GM18517 (cell line): ENCODE measurements around the gene NEGR1.
A peak's percentile ranks its signal among the peaks of the same experiment; 100 is the strongest.

ENCODE experiments used
- ATAC-seq: cut with Tn5 transposase; IDR thresholded peaks from one replicate; pipeline ENCODE4 v1.9.1; 2021; ENCODE audit warnings: mild to moderate bottlenecking, moderate library complexity; ENCODE audit not compliant: unreplicated experiment

The NEGR1 gene

DNA sequence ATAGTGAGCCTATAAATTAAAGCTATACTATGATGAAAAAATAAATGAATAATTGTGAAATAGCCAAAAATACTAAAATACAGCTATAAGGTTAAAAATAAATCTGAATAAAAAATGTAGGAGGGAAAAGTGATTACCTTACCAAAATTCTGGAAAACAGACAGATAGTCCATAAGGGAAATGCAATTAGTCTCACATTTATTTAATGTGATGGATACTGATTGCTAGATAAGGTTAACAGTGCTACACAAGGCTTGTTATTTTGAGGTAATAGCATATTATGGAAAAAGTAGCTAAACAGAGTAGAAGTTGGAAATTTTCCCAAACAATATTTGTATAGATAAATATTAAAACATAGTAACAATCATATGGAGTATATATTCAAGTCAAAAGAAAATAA is 413.0 kb downstream of the NEGR1 start:
- ATAC-seq = no peak

DNA sequence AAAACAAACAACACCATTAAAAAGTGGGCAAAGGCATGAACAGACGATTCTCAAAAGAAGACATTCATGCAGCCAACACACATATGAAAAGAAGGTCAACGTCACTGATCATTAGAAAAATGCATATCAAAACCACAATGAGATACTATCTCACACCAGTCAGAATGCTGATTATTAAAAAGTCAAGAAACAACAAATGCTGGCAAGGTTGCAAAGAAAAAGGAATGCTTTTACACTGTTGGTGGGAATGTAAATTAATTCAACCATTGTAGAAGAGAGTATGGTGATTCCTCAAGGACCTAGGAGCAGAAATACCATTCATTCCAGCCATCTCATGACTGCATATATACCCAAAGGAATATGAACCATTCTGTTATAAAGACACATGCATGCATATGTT is 419.6 kb downstream of the NEGR1 start:
- ATAC-seq = no peak

DNA sequence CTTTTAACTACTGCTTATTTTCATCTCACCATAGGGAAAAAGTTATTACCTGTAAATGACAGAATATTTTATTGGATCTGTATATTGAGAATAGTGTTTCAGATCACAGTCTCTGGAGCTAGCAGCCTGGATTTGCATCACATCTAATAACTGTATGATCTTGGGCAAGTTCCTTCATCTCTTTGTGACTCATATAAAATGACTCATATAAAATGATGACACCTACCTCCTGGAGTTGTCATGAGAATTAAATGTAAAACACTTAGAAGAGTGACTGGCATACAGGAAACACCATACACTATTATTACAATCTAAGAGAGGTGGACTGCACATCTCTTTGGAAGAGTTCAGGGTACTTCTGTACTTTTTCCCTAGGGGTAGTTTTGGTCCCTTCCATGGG is 421.3 kb downstream of the NEGR1 start:
- no peak for ATAC-seq

DNA sequence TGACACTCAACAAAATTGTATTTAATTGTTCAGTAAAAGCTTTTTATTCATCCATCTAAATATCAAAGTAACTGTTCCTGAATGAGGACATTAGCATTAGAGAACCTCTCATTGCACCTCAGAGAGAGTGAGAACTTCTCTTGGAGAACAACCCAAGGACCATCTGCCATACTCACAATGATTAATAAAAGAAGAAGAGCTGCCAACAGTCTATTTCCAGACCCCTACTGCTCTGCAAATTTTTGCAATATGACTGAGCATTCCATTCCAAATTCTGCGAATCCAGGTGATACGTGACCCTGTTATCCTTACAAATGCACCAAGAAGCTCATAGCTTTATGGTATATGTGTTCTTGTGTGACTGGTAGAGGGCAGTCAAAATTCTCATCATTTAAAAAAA is 422.5 kb downstream of the NEGR1 start:
- no peak for ATAC-seq

DNA sequence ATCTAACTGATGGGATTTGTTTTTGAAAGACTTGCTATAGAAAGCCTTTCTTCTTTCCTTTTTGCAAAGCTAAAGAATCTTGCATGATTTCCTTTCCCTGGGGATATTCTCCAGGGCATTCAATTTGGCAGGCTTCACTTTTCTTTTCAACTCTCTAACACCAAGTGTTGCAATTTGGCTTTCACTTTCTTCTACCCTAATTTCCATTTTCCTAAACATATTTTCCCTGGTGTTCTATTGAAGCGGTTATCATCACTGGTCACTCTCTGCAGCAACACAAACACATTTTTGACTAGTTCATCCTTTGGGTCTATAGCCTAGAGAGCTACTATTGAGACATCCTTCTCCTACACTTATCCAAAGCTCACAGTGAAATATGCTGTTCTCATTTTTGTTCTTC is 424.5 kb downstream of the NEGR1 start:
- ATAC-seq = no peak

DNA sequence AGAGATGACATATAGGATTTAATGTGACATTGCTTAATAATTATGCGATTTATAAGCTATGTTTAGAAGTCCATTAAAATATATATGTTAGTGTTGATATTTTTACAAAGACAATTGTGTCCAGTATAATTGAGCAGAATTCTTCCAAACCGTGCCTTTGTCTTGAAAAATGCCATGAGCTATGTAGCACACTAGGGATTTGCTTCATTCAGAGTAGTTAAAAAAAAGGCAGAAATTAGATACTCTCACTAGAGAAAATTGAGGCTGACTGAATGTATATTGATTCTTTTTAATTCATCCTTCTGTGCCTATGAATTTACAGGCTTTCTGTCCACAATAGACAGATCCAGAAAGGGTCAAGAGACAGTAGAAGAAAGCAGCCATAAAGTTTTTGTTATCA is 429.0 kb downstream of the NEGR1 start:
- no peak for ATAC-seq

DNA sequence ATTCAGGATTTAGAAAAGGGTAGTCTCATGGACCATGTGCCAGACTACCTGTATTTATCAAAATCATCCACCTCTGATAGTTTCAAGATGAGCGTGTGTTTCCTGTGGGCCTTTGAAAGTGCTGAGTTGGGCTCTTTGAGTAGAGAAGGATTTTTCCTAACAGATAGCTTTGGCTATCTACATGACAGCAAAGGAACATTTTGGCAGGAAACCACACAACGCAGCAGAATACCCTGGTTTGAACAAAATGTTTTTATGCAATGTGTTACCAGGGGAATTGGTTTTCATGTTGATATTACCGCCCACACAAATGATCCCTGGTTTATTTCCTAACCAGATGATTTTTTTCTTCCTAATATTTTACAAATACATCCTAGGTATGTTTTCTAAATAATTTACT is 431.4 kb downstream of the NEGR1 start:
- no peak for ATAC-seq

DNA sequence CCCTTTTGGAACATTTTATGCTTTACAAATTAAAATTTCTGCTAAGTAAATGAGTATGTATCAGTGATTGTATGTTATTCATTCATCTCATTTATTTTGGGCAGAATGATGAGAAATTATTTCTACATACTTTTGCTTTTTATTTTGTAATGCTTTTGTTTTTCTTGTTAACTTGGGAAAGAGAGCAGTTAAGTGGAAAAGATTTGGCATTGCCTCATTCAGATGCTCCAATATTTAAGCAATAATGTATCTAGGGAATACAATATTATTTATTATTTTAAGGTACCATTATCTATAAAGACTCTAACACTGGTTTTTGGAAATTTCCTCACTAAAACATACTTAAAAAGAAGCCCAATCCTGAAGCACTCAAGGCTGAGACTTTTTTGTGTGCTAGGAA is 431.8 kb downstream of the NEGR1 start:
- ATAC-seq = no peak

DNA sequence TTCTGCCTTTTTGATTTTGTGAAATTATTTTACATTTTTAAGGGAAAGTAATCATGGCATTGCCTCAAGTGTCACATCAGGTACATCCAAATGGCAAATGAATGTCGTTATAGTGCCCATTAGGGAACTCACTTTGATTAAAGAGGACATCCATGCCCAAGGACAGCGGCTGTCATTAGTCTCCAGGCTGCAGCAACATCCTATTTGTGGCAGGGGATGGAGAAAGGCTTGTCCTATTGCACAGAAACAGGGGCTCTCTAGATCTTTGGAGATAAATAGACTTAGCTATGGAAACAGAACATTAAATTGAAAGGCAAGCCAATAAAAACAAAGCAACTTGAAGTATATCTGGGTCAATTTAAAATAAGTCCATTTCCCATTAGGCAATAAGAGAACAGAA is 439.3 kb downstream of the NEGR1 start:
- ATAC-seq = no peak

DNA sequence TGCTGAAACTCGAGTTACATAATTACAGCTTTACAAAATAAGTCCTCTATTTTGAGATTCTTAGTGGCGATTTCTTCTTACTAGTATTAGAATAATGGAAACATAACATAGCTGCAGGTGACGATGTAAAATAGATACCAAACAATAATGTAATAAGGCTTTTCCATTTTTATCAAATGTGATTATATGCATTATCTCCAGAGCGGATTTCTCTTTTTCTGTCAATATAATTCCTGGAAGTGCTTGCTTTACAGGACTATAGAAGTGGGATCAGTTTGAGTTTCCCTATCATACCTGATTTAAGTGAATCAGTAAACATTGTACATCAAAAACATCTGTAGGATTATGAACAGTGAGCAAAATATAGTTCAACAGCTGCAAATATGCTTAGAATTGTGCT is 442.5 kb downstream of the NEGR1 start:
- ATAC-seq = no peak

DNA sequence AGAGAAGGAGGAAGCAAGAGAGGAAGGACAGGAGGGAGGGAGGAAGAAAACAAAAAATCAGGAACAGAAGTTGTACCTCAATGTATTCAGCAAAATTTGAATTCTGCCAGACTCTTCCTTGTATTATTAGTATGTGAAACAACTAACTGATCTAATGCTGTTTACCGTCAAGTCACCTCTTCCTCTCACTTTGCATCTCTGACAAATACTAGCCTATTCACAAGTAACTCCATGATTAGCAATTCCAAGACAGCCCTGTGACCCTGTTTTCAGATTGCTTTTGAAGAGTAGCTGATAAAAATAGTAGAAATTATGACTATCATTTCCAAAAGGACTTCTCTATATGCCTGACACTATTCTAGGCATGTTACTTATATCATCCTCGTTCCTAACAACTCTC is 445.4 kb downstream of the NEGR1 start:
- no peak for ATAC-seq

DNA sequence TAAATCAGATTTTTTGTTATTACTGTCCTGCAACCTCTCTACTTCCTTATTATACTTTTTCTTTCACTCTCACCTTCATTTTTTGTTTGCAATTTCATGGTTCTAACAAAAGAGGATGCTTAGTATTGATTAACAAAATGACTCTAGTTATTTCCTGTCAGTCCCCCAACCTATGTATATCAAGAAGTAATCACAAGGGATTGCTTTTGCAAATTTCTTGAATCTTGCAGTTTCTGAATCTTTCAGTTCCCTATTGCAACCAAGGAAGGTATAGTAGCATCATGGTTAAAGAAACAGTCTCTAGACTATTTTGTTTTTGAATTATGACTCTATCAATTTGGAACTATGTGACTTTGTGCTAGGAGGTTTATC is 446.9 kb downstream of the NEGR1 start:
- peak; percentile 96 for ATAC-seq

DNA sequence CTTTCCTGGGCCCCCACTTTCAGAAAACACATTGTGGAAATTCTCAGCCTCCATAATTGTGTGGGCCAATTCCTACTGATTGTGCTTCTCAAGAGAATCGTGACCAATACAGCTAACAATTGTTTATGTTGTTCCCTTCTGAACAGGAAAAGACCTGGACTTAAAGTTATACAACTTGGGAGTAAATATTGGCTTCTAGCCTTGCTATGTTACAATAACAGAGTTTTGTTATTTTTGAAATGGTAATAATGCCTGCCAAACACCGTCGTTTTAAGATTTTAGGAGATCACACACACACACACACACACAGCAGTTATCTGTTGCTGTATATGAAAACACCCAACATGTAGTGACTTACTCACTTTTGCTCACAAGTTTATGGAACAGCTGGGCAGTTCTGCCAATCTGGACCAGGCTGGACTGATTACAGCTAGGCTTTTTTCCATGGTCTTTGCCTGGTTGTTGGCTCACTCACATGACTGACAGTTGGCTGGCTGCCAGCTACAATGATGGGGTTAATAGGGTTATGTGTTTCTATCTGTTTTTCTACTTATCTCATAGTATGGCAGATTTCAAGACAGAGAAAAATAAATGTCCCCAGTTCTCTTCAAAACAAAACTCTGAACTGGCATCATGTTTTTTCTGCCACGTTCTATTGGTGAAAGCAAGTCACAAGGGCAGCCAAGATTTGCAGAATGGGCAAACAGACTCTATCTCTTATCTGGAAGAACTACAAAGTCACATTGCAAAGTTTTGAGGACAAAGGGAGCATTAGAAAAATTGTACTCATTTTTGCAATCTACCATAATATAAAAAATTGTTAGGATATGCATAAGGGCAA is 447.5 kb downstream of the NEGR1 start:
- peak; percentile 3 for ATAC-seq

DNA sequence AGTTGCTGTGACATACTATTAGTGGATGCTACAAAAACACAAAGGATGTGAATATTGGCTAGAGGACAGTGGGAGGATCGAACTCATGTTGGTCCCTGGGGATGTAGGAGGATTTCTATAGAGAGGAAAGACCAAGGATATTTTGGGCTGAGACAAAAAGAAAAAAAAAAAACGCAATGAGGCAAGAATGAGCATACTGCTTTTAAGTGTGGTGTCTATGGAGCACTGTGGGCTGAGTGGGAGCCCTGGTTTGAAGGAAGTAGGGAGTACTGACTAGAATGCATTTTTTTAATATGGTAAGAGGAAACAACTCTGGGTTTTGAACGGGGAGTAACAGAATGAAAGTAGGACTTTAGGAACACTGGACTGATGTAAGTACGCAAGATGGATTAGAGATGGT is 450.7 kb downstream of the NEGR1 start:
- no peak for ATAC-seq

DNA sequence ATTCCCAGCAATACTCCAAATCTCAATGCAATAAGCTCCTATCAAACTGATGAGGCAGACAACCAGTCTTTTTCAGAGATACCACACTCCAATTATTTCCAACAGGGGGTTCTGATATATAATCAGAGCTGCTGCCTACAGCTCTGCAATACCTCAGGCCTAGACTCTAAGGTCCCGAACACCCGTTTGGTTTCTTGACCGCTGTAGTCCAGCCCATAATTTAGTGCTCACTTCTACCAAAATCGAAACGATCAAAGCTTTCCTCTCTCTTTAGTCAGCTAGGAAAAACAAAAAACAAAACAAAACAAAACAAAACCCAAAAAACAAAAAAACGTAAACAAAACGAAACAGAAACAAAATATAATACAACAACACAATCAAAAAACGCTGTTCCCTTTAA is 453.0 kb downstream of the NEGR1 start:
- ATAC-seq = no peak

DNA sequence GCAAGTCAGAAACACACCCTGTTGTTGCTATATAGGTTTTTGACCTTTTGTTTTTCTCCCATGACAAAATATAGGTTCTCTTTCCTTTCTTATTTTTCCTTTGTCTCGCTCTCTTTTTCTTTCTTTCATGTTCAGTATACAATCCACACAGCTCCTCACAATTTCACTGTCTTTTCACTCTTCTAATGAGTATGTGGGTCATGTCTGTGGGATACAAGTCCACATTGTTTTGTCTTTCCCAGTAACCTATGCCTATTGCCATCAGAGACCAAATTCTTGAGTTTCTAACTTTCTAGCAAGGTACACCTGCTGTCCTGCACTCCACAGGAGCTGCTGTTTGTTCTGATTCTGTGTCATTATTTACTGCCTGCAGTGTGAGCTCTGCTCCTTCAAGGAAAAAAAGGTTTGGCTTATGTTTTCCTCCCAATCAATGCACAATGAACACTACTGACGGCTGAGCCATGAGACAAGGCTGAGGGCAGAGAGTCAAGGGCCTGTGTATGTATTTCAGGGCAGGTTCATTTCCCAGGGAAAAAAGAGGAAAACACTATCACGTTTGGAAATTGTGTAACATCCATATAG is 453.8 kb downstream of the NEGR1 start:
- ATAC-seq = no peak

DNA sequence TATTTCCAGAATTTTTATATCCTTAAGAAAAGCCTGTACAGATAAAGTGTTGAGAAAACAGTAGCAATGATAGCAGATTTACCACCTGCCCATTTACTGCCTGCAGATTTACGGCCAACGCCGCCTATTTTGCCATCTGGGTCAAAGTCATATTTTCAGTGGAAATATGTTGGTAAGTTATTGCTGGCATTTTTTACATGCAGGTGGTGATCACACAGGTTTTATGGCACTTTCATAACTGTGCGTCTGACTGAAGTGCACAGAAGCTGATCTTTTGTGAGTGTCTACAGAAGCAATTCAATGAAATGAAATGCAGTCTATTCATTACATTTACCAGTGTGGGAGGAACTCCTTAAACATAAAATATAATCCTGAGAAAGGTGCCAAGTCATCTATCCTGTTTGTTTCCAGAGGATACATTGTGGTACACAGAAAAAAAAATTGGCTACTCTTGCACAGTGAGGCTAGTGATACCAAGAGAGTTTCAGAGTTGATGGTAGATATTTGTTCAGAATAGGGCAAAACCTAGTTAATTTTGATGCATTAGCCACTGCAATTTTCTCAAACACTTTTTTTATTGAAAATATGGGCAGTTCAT is 458.5 kb downstream of the NEGR1 start:
- no peak for ATAC-seq

DNA sequence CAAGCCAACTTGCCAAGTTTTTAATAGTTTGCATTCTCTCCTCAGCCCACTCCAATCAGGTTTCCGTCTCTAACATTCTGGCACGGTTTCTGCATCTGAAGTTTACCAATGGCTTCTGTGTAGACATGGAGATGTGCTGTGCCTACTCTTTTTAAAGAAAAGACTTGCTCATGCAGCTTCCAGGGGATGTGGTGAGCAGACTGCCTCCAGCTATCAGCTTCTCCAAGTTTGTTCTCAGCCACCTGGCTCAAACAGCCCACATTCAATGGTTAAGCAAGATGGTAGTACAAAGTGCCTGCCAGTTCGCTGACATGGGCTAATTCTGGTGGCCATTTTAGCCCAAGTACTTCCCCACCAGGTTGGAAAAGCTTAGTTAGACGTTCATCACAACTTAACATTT is 465.3 kb downstream of the NEGR1 start:
- no peak for ATAC-seq

DNA sequence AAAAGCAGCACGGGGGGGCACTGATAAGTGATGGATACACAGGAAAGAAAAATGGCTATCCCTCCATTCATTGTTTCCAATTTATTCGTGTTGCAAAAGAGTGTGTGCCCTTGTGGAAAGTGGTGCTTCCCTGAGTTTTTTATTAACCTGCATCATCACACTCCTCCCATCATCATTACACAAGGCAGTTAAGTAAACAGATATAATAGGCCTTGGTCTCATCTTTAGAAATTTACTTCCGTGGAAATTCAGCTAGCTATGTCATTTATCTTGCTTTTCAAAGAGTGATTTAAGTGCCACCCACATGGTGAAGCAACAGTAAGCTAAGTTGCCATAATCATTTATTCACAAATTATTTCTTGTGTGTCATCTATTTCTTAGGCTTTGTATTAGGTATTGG is 473.3 kb downstream of the NEGR1 start:
- no peak for ATAC-seq

DNA sequence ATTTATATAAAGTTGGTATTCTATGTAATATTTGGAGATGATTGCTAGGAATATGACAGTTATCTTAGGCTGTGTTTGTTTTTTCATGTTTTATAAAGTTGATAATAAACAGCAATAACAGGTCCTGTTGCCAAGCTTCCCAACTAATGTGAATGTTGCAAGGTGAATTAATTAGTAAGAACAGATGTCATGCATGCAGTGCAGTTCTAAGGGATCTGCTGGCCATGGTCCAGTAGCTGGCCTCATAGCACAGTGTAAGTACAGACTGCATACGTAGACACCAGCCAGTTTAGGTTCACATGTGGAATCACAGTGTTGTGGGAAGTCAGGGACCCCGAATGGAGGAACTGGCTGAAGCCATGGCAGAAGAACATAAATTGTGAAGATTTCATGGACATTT is 478.2 kb downstream of the NEGR1 start:
- no peak for ATAC-seq

DNA sequence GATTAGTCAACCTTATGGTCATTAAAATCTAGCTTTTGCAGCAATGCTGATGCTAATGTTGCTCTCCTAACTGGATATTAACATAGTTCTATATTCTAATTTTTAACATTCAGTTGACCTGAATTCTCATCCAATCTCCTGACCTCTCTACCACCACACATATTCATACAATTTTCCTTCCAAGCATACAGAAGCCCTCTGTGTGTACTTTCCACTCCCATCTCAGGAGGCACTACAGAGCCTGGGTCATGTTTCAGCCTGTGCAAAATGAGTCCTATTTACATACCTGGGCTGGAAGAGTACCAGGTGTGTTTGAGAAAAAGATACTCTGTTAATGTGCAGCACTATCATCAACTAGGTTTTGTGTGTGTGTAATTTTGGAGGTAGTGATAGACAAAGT is 486.3 kb downstream of the NEGR1 start:
- no peak for ATAC-seq

DNA sequence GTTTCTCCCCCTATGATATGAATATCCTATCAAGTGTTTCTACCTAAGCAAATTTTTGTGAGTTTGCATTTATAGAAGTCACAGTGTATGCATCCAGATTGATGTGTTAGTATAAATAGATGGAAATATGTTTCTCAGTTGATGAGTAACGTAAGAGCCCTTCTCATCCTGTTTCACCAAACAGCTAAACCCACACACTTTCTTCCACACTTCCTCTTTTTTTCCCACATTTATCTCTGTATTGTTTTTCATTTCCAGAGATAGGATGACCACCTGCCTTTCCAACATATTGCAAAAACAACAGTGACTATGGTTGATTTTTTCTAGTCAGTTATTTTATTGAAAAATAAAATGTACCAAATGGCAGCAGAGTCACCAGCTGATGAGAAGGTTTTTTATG is 490.1 kb downstream of the NEGR1 start:
- ATAC-seq = no peak

DNA sequence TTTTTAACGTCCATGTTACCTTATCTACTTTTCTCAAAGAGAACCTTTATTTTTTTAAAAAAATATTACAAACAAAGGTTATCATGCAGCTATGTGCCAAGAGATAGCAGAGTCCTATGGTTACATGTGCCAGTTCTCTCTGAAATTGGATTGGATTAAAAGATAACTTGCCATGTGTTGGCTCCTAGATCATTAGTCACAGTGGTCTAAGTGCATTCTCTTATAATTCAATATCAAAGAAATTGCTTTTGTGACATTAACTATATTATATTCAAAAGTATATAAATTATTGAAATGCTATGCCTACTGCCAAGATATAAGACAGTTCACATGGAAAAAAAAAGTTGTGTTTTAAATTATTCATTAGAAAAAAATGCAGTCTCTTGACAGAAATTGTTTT is 494.2 kb downstream of the NEGR1 start:
- no peak for ATAC-seq
